OCI-LY1 (cell line): ENCODE results near the gene HERPUD1.

Experiments
- H2AFZ ChIP-seq: fragments of 200-600 bp; sonication (generic), shearing (Covaris generic); 2 replicates; pipeline ENCODE4 v1.6.0; 2014; ENCODE audit warnings: antibody characterized with exemption, mild to moderate bottlenecking, low read length
- H3F3A ChIP-seq: fragments of 200-600 bp; sonication (generic), shearing (Covaris generic); 2 replicates; pipeline ENCODE4 v1.6.0; 2014; ENCODE audit warnings: mild to moderate bottlenecking, antibody characterized with exemption, low read length, moderate library complexity; ENCODE audit not compliant: insufficient read depth
- H3K27ac ChIP-seq: fragments of 200-600 bp; sonication (generic); 2 replicates; pipeline ENCODE4 v1.5.1; 2014; ENCODE audit warnings: low read length, mixed run types, mild to moderate bottlenecking, low read depth; ENCODE audit not compliant: poor library complexity, severe bottlenecking
- H3K27me3 ChIP-seq: fragments of 200-600 bp; sonication (generic); 2 replicates; pipeline ENCODE4 v1.6.0; 2014; ENCODE audit warnings: antibody characterized with exemption, mild to moderate bottlenecking, low read length, moderate library complexity; ENCODE audit not compliant: insufficient read depth
- H3K36me3 ChIP-seq: fragments of 200-600 bp; sonication (generic); 2 replicates; pipeline ENCODE4 v1.6.1; 2014; ENCODE audit warnings: mild to moderate bottlenecking, antibody characterized with exemption, low read length, moderate library complexity, mixed read lengths; ENCODE audit not compliant: insufficient read depth
- H3K4me1 ChIP-seq: fragments of 200-600 bp; sonication (generic); 2 replicates; pipeline ENCODE4 v1.5.1; 2014; ENCODE audit warnings: mild to moderate bottlenecking, low read length, moderate library complexity; ENCODE audit not compliant: insufficient read depth, severe bottlenecking
- H3K4me2 ChIP-seq: fragments of 200-600 bp; sonication (generic), shearing (Covaris generic); 2 replicates; pipeline ENCODE4 v1.6.1; 2014; ENCODE audit warnings: low read length
- H3K4me3 ChIP-seq: fragments of 200-600 bp; sonication (generic); 2 replicates; pipeline ENCODE4 v1.5.1; 2014; ENCODE audit warnings: low read length, low read depth, mild to moderate bottlenecking, mixed read lengths; ENCODE audit not compliant: poor library complexity, severe bottlenecking
- H3K79me2 ChIP-seq: fragments of 200-600 bp; shearing (Covaris generic); 2 replicates; pipeline ENCODE4 v1.6.1; 2016; ENCODE audit warnings: mixed run types, low read length, mixed read lengths; ENCODE audit not compliant: insufficient read depth
- H3K9ac ChIP-seq: fragments of 200-600 bp; sonication (generic), shearing (Covaris generic); 2 replicates; pipeline ENCODE4 v1.6.1; 2014; ENCODE audit warnings: mild to moderate bottlenecking, low read length, mixed read lengths
- H3K9me2 ChIP-seq: fragments of 200-600 bp; sonication (generic), shearing (Covaris generic); 2 replicates; pipeline ENCODE4 v1.6.1; 2014; ENCODE audit warnings: low read depth, mild to moderate bottlenecking, low read length, mixed read lengths
- H3K9me3 ChIP-seq: fragments of 200-600 bp; shearing (Covaris generic); 2 replicates; pipeline ENCODE4 v1.6.1; 2014; ENCODE audit warnings: low read length, mixed read lengths
- H4K20me1 ChIP-seq: fragments of 200-600 bp; sonication (generic), shearing (Covaris generic); 2 replicates; pipeline ENCODE4 v1.6.0; 2016; ENCODE audit warnings: mild to moderate bottlenecking, low read length; ENCODE audit not compliant: insufficient read depth
- CTCF ChIP-seq: fragments of 200-600 bp; sonication (generic), shearing (Covaris generic); IDR thresholded peaks from 2 replicates; pipeline ENCODE4 v1.5.1; 2017; ENCODE audit warnings: mild to moderate bottlenecking, antibody characterized with exemption, low read length, moderate library complexity, mixed read lengths
- EZH2 ChIP-seq: fragments of 200-600 bp; sonication (generic), shearing (Covaris generic); IDR thresholded peaks from 2 replicates; pipeline ENCODE4 v1.8.0; 2017; ENCODE audit warnings: borderline replicate concordance, mixed run types, mild to moderate bottlenecking, antibody characterized with exemption, low read length, moderate library complexity, mixed read lengths

Gene HERPUD1

DNA sequence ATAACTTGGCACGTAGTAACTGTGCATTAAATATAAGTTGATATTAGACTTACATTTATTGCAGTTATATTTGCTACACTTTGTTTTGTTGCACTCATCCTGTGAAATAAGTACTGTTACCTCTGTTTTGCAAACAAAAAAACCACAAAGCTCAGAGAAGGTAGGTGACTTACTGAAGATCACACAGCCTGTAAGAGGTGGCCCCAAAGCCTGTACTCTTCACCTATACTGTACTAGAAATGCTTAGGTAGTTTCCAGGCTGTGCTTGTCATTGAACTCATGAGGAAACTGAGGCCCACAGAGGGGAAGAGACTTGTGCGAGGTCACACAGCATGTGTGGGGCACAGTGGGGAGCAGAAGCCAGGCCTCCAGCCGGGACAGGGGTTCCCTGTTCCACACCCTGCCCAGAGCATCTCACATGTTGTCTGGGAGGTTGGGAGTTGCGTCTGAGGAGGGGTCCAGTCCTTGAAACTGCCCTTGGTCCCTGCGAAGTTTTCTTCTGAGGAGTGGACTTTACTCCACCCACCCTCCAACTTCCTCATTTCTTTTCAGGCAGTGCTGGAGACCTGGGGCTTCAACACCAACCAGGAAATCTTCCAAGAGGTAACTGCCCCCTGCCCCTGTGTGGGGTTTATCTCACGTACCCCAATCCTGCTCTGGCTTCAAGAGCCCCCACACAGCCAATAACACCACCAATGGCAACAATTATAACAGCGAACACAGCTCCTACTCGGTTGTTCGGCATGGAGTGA lies 42.8 kb downstream of the HERPUD1 start:
- Histone ChIP-seq H3K9me3 (no peaks in the 10 kb centered on the region), H3K36me3 (no peaks in the 10 kb centered on the region), H3K4me3 (no peak overlapping the region), H3K27me3 (no peaks in the 10 kb centered on the region; the same call in 1 of the 2 replicates), H3K9me2 (no peaks in the 10 kb centered on the region), H3F3A (no peaks in the 10 kb centered on the region), H4K20me1 (no peaks in the 10 kb centered on the region), H3K27ac (no peak overlapping the region), H3K79me2 (no peaks in the 10 kb centered on the region), H3K9ac (no peak overlapping the region), H3K4me1 (no peaks in the 10 kb centered on the region), H2AFZ (no peak overlapping the region), H3K4me2 (no peak overlapping the region)
- TF ChIP-seq EZH2 (no peak), CTCF (no peak)

- H2AFZ ChIP-seq, result no peak overlapping the region
- TF ChIP-seq CTCF, result no peak
- no peak for TF ChIP-seq EZH2
- no peaks in the 10 kb centered on the region for H4K20me1 ChIP-seq
- H3K9ac ChIP-seq, result no peak overlapping the region
- no peaks in the 10 kb centered on the region for H3F3A ChIP-seq
- no peaks in the 10 kb centered on the region for H3K36me3 ChIP-seq
- no peaks in the 10 kb centered on the region; the same call in 1 of the 2 replicates for H3K27me3 ChIP-seq
- H3K9me3 ChIP-seq, result no peaks in the 10 kb centered on the region
- H3K4me3 ChIP-seq, result no peak overlapping the region
- H3K4me1 ChIP-seq, result no peaks in the 10 kb centered on the region
- no peaks in the 10 kb centered on the region for H3K79me2 ChIP-seq
- no peak overlapping the region for H3K4me2 ChIP-seq
- no peak overlapping the region for H3K27ac ChIP-seq
- no peaks in the 10 kb centered on the region for H3K9me2 ChIP-seq
These were observed 43.8 kb downstream of the HERPUD1 start for GRCh38 chr16:56975714-56976113.

GRCh38 chr16:56977216-56977615 lies 45.3 kb downstream of the HERPUD1 start:
- no peak overlapping the region for H3K9ac ChIP-seq
- TF ChIP-seq CTCF (no peak), EZH2 (no peak)
- H3K4me2 ChIP-seq, result no peak overlapping the region
- no peaks in the 10 kb centered on the region; the same call in 1 of the 2 replicates for H3K27me3 ChIP-seq
- no peaks in the 10 kb centered on the region for H3K9me3 ChIP-seq
- H3K79me2 ChIP-seq, result no peaks in the 10 kb centered on the region
- H3K4me1 ChIP-seq, result no peaks in the 10 kb centered on the region
- no peak overlapping the region for H3K27ac ChIP-seq
- H3K36me3 ChIP-seq, result no peaks in the 10 kb centered on the region
- no peaks in the 10 kb centered on the region for H4K20me1 ChIP-seq
- no peaks in the 10 kb centered on the region for H3F3A ChIP-seq
- no peaks in the 10 kb centered on the region for H3K9me2 ChIP-seq
- H3K4me3 ChIP-seq, result no peak overlapping the region
- H2AFZ ChIP-seq, result no peak overlapping the region
